Aorta (tissue), 5 donors: Measurements from ENCODE around the gene NPFFR1. TPM values are rescaled to one million over a fixed set of nuclear protein-coding genes. Genes with fewer than 3 reads are reported as not detected.

Source experiments
- ATAC-seq: fragments of 200-7000 bp; cut with Tn5 transposase; one replicate; pipeline ENCODE4 v1.9.1; 2022; ENCODE audit warnings: moderate library complexity; ENCODE audit not compliant: low FRiP score
- DNase-seq, 2 donors: peaks; one replicate each; pipeline ENCODE4 v3.0.0-alpha.2; 2020
- H3K27ac ChIP-seq, 2 donors: one replicate each; pipeline ENCODE4 v1.5.1; 2013; ENCODE audit warnings: low read length in 2 of 2, mild to moderate bottlenecking in 2 of 2, moderate library complexity in 2 of 2, control low read depth in 1 of 2, inconsistent platforms in 1 of 2, low read depth in 1 of 2
- H3K27me3 ChIP-seq, 2 donors: one replicate each; pipeline ENCODE4 v1.6.1; 2013; ENCODE audit warnings: control low read depth in 1 of 2, low read length in 1 of 2, mild to moderate bottlenecking in 1 of 2, moderate library complexity in 1 of 2; ENCODE audit not compliant: insufficient read depth in 2 of 2, control insufficient read depth in 1 of 2
- H3K36me3 ChIP-seq, 2 donors: one replicate each; pipeline ENCODE4 v1.6.1; 2013; ENCODE audit warnings: control low read depth in 1 of 2, low read length in 1 of 2, mild to moderate bottlenecking in 1 of 2; ENCODE audit not compliant: insufficient read depth in 2 of 2, control insufficient read depth in 1 of 2
- H3K4me1 ChIP-seq, 2 donors: one replicate each; pipeline ENCODE4 v1.6.1; 2013; ENCODE audit warnings: low read length in 2 of 2, control low read depth in 1 of 2, mild to moderate bottlenecking in 1 of 2, moderate library complexity in 1 of 2; ENCODE audit not compliant: insufficient read depth in 2 of 2, control insufficient read depth in 1 of 2
- H3K4me3 ChIP-seq, 2 donors: one replicate each; pipeline ENCODE4 v1.5.1; 2013; ENCODE audit warnings: low read length in 2 of 2, control low read depth in 1 of 2, mild to moderate bottlenecking in 1 of 2
- H3K9me3 ChIP-seq: one replicate; pipeline ENCODE4 v1.6.1; 2013; ENCODE audit warnings: mild to moderate bottlenecking, low read length; ENCODE audit not compliant: control insufficient read depth
- WGBS, 2 donors: extraction: QIAGEN DNeasy Blood & Tissue Kit; methylation state at CpG; one replicate each; pipeline ENCODE4 v1.1.7; 2013; 5-methylcytosine and 5-hydroxymethylcytosine counted together
- intact Hi-C, 2 donors: fragments of 100-400 bp; cut with DNase I; formaldehyde crosslinking; loops; one replicate each; pipeline versions ENCODE4 v1.14.2 to v1.15.0; 2022
- polyA plus RNA-seq, 2 donors: library from polyadenylated mRNA; stranded (reverse); fragments of 200-250 nt; gene quantifications; one replicate each; pipeline ENCODE4 v1.2.3, GENCODE V29; 2013
- total RNA-seq, 2 donors: library from RNA; stranded (reverse); fragmentation: NEBNext Ultra II Directional; extraction: Animal tissue kit (Norgen Biotek cat#: 25700); gene quantifications; one replicate each; pipeline ENCODE4 v1.2.1, GENCODE V29; 2021
- donor health status: healthy with polysubstance abuse.
- donor health status: Bipolar disorder and iron deficiency.
- donor health status: DM: no; HTN: no; CAD: no.
- donor health status: DM: no; HTN: no; CAD: no.
- donor health status: DM: yes; HTN: yes; CAD: no.

Gene NPFFR1
- total and polyA plus RNA-seq, 4 donors, result under 0.01 to 0.06 (median 0.03) TPM; not detected in 1

GRCh38 chr10:70271996-70272924 lies 11.5 kb downstream of the NPFFR1 start:
- Histone ChIP-seq H3K4me1 (no peaks in the 10 kb centered on the region), H3K27me3 (no peaks in the 10 kb centered on the region), H3K9me3 (no peaks in the 10 kb centered on the region), H3K27ac (no peak overlapping the region), H3K36me3 (no peaks in the 10 kb centered on the region), H3K4me3 (no peak overlapping the region)
- ATAC-seq (peak; percentile 64), DNase-seq (no peak)
- 80 to 81% methylated on average over 17 of the region's 17 CpGs for WGBS, 2 donors
- intact Hi-C loops, result no loop called here

GRCh38 chr10:70270952-70271351 lies 12.9 kb downstream of the NPFFR1 start:
- ATAC-seq, result no peak
- Histone ChIP-seq H3K4me3 (no peak overlapping the region), H3K27me3 (no peaks in the 10 kb centered on the region), H3K4me1 (no peaks in the 10 kb centered on the region), H3K9me3 (no peaks in the 10 kb centered on the region), H3K36me3 (no peaks in the 10 kb centered on the region), H3K27ac (no peak overlapping the region)
- 88 to 95% methylated on average over 2 of the region's 2 CpGs for WGBS, 2 donors
- DNase-seq, result no peak
- intact Hi-C loops, result no loop called here

GRCh38 chr10:70269741-70270140 lies 14.1 kb downstream of the NPFFR1 start:
- ATAC-seq (no peak), DNase-seq (no peak)
- Histone ChIP-seq H3K4me3 (no peak overlapping the region), H3K36me3 (no peaks in the 10 kb centered on the region), H3K27me3 (no peaks in the 10 kb centered on the region), H3K27ac (no peak overlapping the region), H3K4me1 (no peaks in the 10 kb centered on the region), H3K9me3 (no peaks in the 10 kb centered on the region)
- 97 to 99% methylated on average over 3 of the region's 3 CpGs for WGBS, 2 donors
- intact Hi-C loops, result no loop called here

- 79 to 88% methylated on average over 4 of the region's 4 CpGs for WGBS, 2 donors
- intact Hi-C loops, result no loop called here
- Histone ChIP-seq H3K27ac (no peak overlapping the region), H3K36me3 (no peaks in the 10 kb centered on the region), H3K4me3 (no peak overlapping the region), H3K27me3 (no peaks in the 10 kb centered on the region), H3K4me1 (no peaks in the 10 kb centered on the region), H3K9me3 (no peaks in the 10 kb centered on the region)
- DNase-seq (no peak), ATAC-seq (no peak)
Measured at GRCh38 chr10:70268376-70268775, 15.4 kb downstream of the NPFFR1 start.

- no peak overlapping the region for H3K4me3 ChIP-seq
- WGBS, 2 donors, result 62 to 64% methylated on average over 9 of the region's 9 CpGs
- no peaks in the 10 kb centered on the region for H3K4me1 ChIP-seq
- H3K36me3 ChIP-seq, result no peaks in the 10 kb centered on the region
- intact Hi-C loops, result no loop called here
- H3K27me3 ChIP-seq, result no peaks in the 10 kb centered on the region
- DNase-seq (no peak), ATAC-seq (peak; percentile 63)
- H3K27ac ChIP-seq, result no peak overlapping the region
- no peaks in the 10 kb centered on the region for H3K9me3 ChIP-seq
Measured at GRCh38 chr10:70267161-70267933, 16.5 kb downstream of the NPFFR1 start.

GRCh38 chr10:70266701-70267100 lies 17.1 kb downstream of the NPFFR1 start:
- intact Hi-C loops, result no loop called here
- 56 to 63% methylated on average over 1 of the region's 1 CpG for WGBS, 2 donors
- no peak for ATAC-seq
- DNase-seq, result no peak
- Histone ChIP-seq H3K27ac (no peak overlapping the region), H3K4me3 (no peak overlapping the region), H3K9me3 (no peaks in the 10 kb centered on the region), H3K27me3 (no peaks in the 10 kb centered on the region), H3K4me1 (no peaks in the 10 kb centered on the region), H3K36me3 (no peaks in the 10 kb centered on the region)

- H3K27me3 ChIP-seq, result no peaks in the 10 kb centered on the region
- intact Hi-C loops, result no loop called here
- WGBS, 2 donors, result 96 to 97% methylated on average over 7 of the region's 7 CpGs
Measured at GRCh38 chr10:70266056-70266455, 17.7 kb downstream of the NPFFR1 start.

GRCh38 chr10:70265032-70265689 lies 18.6 kb downstream of the NPFFR1 start:
- ATAC-seq (peak; percentile 16), DNase-seq (no peak)
- no peak overlapping the region for H3K4me3 ChIP-seq
- 47 to 52% methylated on average over 10 of the region's 10 CpGs for WGBS, 2 donors
- H3K4me1 ChIP-seq, result no peaks in the 10 kb centered on the region
- intact Hi-C loops, result no loop called here
- no peak overlapping the region for H3K27ac ChIP-seq
- H3K27me3 ChIP-seq, result no peaks in the 10 kb centered on the region
- H3K9me3 ChIP-seq, result no peaks in the 10 kb centered on the region
- H3K36me3 ChIP-seq, result no peaks in the 10 kb centered on the region

More at GRCh38 chr10:70266056-70266455, 17.7 kb downstream of the NPFFR1 start:
- Histone ChIP-seq H3K4me1 (no peaks in the 10 kb centered on the region), H3K9me3 (no peaks in the 10 kb centered on the region), H3K4me3 (no peak overlapping the region), H3K27ac (no peak overlapping the region), H3K36me3 (no peaks in the 10 kb centered on the region)
- ATAC-seq (no peak), DNase-seq (no peak)
